GM10266 (cell line): ENCODE measurements around the gene FLNB.

ENCODE experiments used
- DNase-seq: peaks from one replicate; pipeline ENCODE4 v3.0.0; 2012; ENCODE audit errors: extremely low spot score
- TF ChIP-seq, protein P1 (sequence below): IDR thresholded peaks from 2 replicates; pipeline ENCODE4 v1.5.1; 2012; ENCODE audit warnings: mild to moderate bottlenecking, low read depth; ENCODE audit not compliant: control insufficient read depth, insufficient read depth; ENCODE audit errors: missing control alignments

The FLNB gene

DNA sequence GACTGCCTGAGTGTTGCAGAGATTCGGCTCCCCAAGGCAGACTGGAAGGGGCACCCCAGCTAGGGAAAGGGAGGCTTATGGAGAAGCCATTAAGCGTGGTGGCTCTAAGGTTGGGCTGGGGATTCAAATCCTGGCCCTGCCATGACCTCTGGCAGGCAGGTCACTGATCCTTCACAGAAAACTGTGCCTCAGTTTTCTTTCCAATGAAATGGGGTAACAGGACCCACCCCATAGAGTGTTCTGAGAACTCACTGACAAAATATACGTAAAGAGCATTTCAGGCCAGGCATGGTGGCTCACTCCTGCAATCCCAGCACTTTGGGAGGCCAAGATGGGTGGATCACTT lies 167.9 kb downstream of the FLNB start:
- TF ChIP-seq, protein P1, sequence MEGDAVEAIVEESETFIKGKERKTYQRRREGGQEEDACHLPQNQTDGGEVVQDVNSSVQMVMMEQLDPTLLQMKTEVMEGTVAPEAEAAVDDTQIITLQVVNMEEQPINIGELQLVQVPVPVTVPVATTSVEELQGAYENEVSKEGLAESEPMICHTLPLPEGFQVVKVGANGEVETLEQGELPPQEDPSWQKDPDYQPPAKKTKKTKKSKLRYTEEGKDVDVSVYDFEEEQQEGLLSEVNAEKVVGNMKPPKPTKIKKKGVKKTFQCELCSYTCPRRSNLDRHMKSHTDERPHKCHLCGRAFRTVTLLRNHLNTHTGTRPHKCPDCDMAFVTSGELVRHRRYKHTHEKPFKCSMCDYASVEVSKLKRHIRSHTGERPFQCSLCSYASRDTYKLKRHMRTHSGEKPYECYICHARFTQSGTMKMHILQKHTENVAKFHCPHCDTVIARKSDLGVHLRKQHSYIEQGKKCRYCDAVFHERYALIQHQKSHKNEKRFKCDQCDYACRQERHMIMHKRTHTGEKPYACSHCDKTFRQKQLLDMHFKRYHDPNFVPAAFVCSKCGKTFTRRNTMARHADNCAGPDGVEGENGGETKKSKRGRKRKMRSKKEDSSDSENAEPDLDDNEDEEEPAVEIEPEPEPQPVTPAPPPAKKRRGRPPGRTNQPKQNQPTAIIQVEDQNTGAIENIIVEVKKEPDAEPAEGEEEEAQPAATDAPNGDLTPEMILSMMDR: no peak

DNA sequence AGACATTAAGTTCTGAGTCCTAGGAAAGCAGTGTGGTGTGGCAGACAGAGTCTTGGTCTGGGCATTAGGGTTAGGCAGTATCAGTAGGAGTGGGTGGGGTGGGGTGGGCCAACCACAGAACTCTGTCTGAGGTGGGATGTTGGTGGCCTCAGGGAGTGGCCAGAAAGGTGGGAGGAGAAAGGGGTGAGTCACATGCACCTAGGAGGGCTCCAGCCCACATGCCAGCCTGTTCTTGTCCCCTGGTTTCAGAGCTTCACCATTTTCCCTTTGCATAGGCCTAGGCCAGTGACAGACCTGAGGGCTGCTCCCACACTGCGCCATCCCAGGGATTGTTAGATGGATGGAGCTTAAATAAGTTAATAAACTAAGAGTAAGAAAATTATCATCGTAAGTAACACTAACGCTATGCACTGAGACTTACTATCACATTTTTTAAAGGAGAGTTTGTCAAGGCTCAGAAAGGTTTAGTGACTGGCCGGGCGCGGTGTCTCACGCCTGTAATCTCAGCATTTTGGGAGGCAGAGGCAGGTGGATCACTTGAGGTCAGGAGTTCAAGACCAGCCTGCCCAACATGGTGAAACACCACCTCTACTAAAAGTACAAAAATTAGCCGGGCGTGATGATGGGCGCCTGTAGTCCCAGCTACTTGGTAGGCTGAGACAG lies 168.7 kb downstream of the FLNB start:
- TF ChIP-seq, protein P1: no peak
- no peak for DNase-seq

More for the DNA sequence above, 167.9 kb downstream of the FLNB start:
- no peak for DNase-seq

DNA sequence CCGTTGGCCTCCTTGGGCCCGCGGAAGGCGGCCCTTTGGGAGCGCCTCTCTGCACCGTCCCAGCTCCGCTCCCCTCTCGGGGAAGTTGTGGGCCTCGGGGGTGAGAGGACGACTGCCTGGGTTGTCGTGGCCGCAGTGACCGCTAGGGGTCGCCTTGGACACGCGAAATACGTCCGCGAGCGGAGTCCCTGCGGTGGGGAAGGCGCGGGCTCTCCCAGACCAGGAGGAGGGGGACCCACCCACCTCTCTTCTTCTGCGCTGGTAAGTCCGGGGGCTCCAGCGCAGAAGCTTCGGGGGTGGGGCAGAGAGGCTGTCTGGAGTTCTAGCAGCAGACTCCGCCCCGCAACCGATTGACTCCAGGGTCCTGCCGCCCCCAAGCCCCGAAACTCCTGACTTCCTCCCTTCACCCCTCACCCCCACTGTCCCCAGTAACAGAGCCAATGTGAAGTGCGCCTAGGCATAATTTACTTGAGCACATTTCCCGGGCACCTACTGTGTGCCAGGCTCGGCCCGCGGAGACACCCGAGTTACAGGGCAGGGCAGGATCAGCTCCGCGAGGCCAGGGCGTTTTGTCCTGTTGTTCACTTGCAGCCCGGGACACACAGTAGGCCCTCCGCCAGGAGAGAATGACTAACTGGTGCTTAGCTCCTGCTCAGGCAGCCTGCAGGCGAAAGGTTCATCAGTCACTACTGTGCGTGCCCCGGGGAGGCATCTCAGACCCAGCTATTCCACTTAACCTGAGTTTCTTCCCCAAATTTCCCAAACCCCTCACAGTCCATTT lies 169.7 kb downstream of the FLNB start:
- TF ChIP-seq, protein P1: peak; percentile 99

DNA sequence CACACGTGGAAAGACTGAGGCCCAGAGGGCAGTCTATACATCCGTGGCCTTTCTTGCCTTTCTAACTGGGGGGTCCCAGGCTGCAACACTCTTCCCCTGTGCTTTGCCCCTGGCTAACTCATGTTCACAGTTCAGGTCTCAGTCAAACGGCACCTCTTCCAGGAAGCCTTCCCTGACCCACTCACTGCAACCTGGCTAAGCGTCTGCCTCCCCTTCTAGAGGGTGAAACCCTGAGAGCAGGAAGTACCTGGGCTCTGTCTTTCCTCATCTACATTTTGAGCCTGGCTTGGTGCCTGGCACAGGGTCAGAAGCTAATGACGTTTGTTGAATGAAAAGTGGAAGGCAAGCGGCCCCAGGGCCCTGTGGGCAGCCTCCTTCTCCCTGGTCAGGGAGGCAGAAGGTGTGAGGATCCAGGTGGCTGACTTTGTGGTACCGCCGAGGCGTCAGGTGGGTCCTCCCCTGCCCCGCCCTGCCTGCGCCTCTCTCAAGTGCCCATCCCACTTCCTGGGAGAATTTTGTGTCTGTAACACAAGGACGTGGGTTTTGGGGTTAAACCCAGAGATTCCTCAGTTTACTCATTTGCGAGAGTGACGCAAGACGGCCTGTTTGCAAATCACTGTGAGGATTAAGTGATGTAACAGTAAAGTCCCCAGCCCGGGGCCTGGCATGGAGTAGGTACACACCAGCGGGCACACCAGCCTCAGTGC lies 170.5 kb downstream of the FLNB start:
- TF ChIP-seq, protein P1: no peak
- no peak for DNase-seq

More for the DNA sequence above, 169.7 kb downstream of the FLNB start:
- peak; percentile 79 for DNase-seq

DNA sequence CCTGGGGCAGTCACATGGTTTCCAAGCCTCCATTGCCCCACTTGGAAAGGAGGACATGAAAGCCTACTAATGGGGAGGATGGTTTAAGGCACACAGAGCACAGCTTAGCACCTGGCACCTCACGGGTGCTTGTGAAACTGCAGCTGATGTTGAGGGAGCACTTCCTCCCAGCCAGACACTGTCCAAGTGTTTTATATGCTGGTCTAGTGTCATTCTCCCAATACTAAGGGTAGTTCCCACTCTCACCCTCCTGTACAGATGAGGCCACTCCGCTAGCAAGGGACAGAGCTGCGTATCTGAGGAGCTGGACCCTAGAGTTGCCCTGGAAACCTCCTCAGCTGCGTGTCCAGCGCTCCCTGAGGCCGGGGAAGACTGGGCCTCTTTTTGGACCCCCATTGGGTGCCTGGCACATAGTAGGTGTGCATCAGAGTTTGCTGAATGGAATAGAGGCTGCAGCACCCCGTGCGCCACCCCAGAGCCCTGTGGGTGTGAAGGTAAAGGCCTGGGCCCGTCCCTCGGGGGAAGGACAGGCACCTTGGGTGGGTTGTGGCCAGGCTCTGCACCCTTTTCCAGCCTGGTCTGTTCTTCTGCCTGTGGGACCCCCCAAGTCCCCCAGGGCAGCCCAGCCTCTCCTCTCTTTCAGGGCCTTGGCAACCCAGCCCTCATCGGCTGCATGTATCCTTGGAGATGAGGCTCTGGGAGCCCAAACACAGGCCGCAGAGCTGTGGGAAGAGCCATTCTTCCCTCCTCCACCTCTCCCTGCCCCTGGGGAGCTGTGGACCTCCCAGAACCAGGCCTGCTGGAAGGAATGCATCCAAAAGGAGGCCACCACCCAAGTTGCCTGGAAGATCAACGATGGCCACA lies 171.2 kb downstream of the FLNB start:
- DNase-seq: no peak
- TF ChIP-seq, protein P1: no peak

DNA sequence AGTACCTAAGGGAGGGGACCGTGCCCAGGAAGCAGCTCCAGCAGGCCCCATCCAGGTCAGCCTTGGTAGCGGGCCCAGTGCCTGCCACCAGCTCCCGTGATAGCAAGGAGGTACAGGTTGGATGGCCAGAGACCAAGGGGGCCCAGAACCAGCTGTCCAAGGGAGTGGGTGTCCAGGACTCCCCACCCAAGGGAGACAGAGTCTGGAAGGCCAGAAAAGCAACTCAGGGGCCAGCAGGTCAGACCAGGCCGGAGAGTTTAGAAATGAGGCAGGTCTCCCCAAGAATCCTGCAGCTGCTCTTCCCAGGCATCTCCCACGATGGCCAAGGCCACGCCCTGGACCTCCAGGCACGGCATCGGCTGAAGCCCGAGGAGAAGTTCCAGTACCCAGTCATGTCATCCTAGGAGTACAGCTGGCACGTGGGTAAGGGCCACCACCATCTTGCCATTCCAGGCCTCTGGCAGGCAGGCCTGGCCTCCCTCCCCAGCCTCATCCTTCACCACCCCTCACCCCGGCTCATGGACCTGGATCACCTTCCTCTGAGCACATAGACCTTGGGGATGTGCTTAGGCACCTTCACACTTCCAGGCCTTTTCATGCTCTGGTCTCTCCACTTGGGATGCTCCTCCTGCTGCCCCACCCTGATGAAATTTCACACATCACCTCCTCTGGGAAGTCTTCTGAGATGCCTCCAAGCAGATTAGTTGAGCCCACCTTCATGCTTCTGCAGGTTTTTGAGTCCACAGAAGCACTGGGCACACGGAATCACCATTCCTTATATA lies 172.1 kb downstream of the FLNB start:
- no peak for DNase-seq
- TF ChIP-seq, protein P1: no peak
